Measurements from ENCODE around the gene HTR2C.

Gene HTR2C

DNA sequence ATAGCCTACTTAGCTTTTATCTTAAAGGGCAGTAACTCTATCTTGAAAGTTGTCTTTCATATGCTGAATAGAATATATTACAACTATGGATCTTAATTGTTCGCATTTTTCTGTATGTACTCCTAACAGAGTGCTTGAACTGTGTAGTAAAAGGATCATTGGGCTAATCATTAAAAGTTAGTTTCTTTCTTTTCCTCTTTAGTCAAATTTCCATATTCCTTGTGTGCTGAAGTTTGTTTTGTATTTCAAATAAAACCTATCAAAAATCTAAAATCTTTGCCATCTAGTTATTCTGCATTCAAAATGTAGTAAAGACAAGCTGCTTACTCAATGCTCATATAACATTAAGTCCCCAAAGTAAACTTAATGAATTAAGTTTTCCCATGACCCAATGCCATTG is 182.7 kb downstream of the HTR2C start:
- Histone ChIP-seq H3K36me3 (ENCODE audit: control insufficient read depth, insufficient read depth, low read length) (no peaks in the 10 kb centered on the region), H3K27me3 (ENCODE audit: control insufficient read depth, insufficient read depth, low read length) (no peaks in the 10 kb centered on the region), H3K27ac (ENCODE audit: low read depth, low read length) (no peak overlapping the region), H3K4me1 (ENCODE audit: control insufficient read depth, insufficient read depth, low read length) (no peaks in the 10 kb centered on the region), H3K9ac (ENCODE audit: low read length) (no peak overlapping the region), H3K4me3 (ENCODE audit: low read length) (no peak overlapping the region)

DNA sequence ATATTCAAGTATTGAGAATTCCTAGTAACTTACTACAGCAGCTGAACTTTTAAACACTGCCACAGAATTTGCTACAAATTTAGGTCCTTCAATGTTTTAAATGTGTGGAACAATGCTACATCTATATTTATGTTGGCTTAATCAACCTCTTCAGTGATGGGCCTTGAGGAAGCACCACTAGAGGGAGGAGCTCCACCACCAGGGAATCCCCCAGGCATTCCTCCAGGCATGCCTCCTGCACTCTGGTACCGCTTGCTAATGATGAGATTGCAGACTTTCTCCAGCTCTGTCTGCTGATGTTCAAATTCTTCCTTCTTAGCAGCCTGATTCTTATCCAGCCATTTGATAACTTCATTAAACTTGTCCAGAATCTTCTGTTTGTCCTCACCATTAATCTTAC is 190.8 kb downstream of the HTR2C start:
- no peak overlapping the region for H3K4me3 ChIP-seq (ENCODE audit: low read length)
- H3K9ac ChIP-seq (ENCODE audit: low read length) = no peak overlapping the region
- H3K36me3 ChIP-seq (ENCODE audit: control insufficient read depth, insufficient read depth, low read length) = no peaks in the 10 kb centered on the region
- no peak overlapping the region for H3K27ac ChIP-seq (ENCODE audit: low read depth, low read length)
- H3K27me3 ChIP-seq (ENCODE audit: control insufficient read depth, insufficient read depth, low read length) = no peaks in the 10 kb centered on the region
- H3K4me1 ChIP-seq (ENCODE audit: control insufficient read depth, insufficient read depth, low read length) = no peaks in the 10 kb centered on the region

DNA sequence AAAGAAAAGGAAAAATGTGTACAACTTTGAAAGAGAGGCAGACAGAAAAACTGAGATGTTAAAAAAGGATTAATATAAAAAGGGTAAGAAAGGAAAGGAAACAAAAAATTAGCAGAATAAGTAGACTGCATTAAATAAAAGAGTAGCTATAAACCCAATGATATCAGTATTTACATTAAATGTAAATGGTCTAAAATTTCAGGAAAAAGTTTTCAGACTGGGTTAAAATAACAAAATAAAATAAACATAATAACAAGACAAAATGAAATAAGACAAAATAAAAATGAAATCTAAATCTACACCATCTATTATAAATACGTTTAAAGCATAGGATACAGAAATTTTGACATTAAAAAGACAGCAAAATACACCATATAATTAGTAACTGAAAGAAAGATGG is 199.0 kb downstream of the HTR2C start:
- Histone ChIP-seq H3K9ac (ENCODE audit: low read length) (no peak overlapping the region), H3K27me3 (ENCODE audit: control insufficient read depth, insufficient read depth, low read length) (no peaks in the 10 kb centered on the region), H3K4me1 (ENCODE audit: control insufficient read depth, insufficient read depth, low read length) (no peaks in the 10 kb centered on the region), H3K27ac (ENCODE audit: low read depth, low read length) (no peak overlapping the region), H3K36me3 (ENCODE audit: control insufficient read depth, insufficient read depth, low read length) (no peaks in the 10 kb centered on the region), H3K4me3 (ENCODE audit: low read length) (no peak overlapping the region)

GRCh38 chrX:114787061-114787460 is 203.2 kb downstream of the HTR2C start:
- Histone ChIP-seq H3K27ac (ENCODE audit: low read depth, low read length) (no peak overlapping the region), H3K4me1 (ENCODE audit: control insufficient read depth, insufficient read depth, low read length) (no peaks in the 10 kb centered on the region)

DNA sequence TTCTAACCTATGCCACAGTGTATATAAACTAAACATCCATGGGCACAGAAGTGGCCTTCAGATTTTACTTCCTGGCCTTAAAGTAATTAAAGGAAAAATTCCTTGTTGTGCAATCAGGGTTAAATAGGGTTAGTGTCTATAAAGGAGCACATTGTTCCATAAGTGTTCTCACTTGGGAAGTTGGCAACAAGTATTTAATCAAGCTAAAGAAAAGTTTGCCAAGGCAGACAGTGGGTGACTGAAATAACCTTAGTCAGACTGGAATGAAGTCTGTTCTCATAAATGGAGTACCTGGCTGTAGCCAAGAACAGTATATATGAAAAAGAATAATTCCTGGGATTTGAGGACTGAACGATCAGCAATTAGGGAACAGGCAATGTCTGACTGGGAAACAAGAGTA is 213.6 kb downstream of the HTR2C start:
- no peak overlapping the region for H3K9ac ChIP-seq (ENCODE audit: low read length)
- no peaks in the 10 kb centered on the region for H3K27me3 ChIP-seq (ENCODE audit: control insufficient read depth, insufficient read depth, low read length)
- no peak overlapping the region for H3K27ac ChIP-seq (ENCODE audit: low read depth, low read length)
- no peak overlapping the region for H3K4me3 ChIP-seq (ENCODE audit: low read length)
- H3K4me1 ChIP-seq (ENCODE audit: control insufficient read depth, insufficient read depth, low read length) = no peaks in the 10 kb centered on the region
- H3K36me3 ChIP-seq (ENCODE audit: control insufficient read depth, insufficient read depth, low read length) = no peaks in the 10 kb centered on the region

More at GRCh38 chrX:114787061-114787460, 203.2 kb downstream of the HTR2C start:
- Histone ChIP-seq H3K9ac (ENCODE audit: low read length) (no peak overlapping the region), H3K4me3 (ENCODE audit: low read length) (no peak overlapping the region), H3K27me3 (ENCODE audit: control insufficient read depth, insufficient read depth, low read length) (no peaks in the 10 kb centered on the region), H3K36me3 (ENCODE audit: control insufficient read depth, insufficient read depth, low read length) (no peaks in the 10 kb centered on the region)

- no peaks in the 10 kb centered on the region for H3K27me3 ChIP-seq (ENCODE audit: control insufficient read depth, insufficient read depth, low read length)
- no peak overlapping the region for H3K4me3 ChIP-seq (ENCODE audit: low read length)
- H3K4me1 ChIP-seq (ENCODE audit: control insufficient read depth, insufficient read depth, low read length) = no peaks in the 10 kb centered on the region
These were observed 215.0 kb downstream of the HTR2C start for GRCh38 chrX:114798907-114799306.

GRCh38 chrX:114800719-114801118 is 216.8 kb downstream of the HTR2C start:
- Histone ChIP-seq H3K9ac (ENCODE audit: low read length) (no peak overlapping the region), H3K27me3 (ENCODE audit: control insufficient read depth, insufficient read depth, low read length) (no peaks in the 10 kb centered on the region), H3K4me3 (ENCODE audit: low read length) (no peak overlapping the region), H3K27ac (ENCODE audit: low read depth, low read length) (no peak overlapping the region), H3K36me3 (ENCODE audit: control insufficient read depth, insufficient read depth, low read length) (no peaks in the 10 kb centered on the region), H3K4me1 (ENCODE audit: control insufficient read depth, insufficient read depth, low read length) (no peaks in the 10 kb centered on the region)

More at GRCh38 chrX:114798907-114799306, 215.0 kb downstream of the HTR2C start:
- Histone ChIP-seq H3K27ac (ENCODE audit: low read depth, low read length) (no peak overlapping the region), H3K9ac (ENCODE audit: low read length) (no peak overlapping the region), H3K36me3 (ENCODE audit: control insufficient read depth, insufficient read depth, low read length) (no peaks in the 10 kb centered on the region)

- no peaks in the 10 kb centered on the region for H3K36me3 ChIP-seq (ENCODE audit: control insufficient read depth, insufficient read depth, low read length)
- no peak overlapping the region for H3K4me3 ChIP-seq (ENCODE audit: low read length)
- H3K27me3 ChIP-seq (ENCODE audit: control insufficient read depth, insufficient read depth, low read length) = no peaks in the 10 kb centered on the region
- no peak overlapping the region for H3K9ac ChIP-seq (ENCODE audit: low read length)
- no peak overlapping the region for H3K27ac ChIP-seq (ENCODE audit: low read depth, low read length)
- H3K4me1 ChIP-seq (ENCODE audit: control insufficient read depth, insufficient read depth, low read length) = no peaks in the 10 kb centered on the region
These were observed 235.6 kb downstream of the HTR2C start for GRCh38 chrX:114819509-114819908.

DNA sequence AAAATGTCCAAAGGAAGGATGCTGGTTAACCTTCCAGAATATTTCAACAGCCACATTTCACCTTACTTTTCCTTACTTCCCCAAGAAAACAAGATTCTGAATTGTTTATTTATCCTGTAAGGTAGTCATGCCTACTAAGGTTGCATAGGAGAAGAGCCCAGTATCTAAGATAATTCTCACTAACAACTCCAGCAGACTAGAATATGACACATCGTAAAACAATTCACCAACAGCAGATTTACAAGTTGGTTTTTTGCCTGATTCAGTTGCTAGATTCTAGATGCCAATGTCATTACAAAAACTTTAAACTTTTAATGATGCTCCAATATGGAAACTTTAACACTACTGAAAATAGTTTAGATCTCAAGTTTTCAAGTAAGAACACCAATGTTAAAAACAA is 257.2 kb downstream of the HTR2C start:
- Histone ChIP-seq H3K4me1 (ENCODE audit: control insufficient read depth, insufficient read depth, low read length) (no peaks in the 10 kb centered on the region), H3K9ac (ENCODE audit: low read length) (no peak overlapping the region), H3K27ac (ENCODE audit: low read depth, low read length) (no peak overlapping the region), H3K27me3 (ENCODE audit: control insufficient read depth, insufficient read depth, low read length) (no peaks in the 10 kb centered on the region), H3K4me3 (ENCODE audit: low read length) (no peak overlapping the region), H3K36me3 (ENCODE audit: control insufficient read depth, insufficient read depth, low read length) (no peaks in the 10 kb centered on the region)

GRCh38 chrX:114842181-114842580 is 258.3 kb downstream of the HTR2C start:
- Histone ChIP-seq H3K4me1 (ENCODE audit: control insufficient read depth, insufficient read depth, low read length) (no peaks in the 10 kb centered on the region), H3K4me3 (ENCODE audit: low read length) (no peak overlapping the region), H3K9ac (ENCODE audit: low read length) (no peak overlapping the region), H3K27me3 (ENCODE audit: control insufficient read depth, insufficient read depth, low read length) (no peaks in the 10 kb centered on the region), H3K27ac (ENCODE audit: low read depth, low read length) (no peak overlapping the region), H3K36me3 (ENCODE audit: control insufficient read depth, insufficient read depth, low read length) (no peaks in the 10 kb centered on the region)

DNA sequence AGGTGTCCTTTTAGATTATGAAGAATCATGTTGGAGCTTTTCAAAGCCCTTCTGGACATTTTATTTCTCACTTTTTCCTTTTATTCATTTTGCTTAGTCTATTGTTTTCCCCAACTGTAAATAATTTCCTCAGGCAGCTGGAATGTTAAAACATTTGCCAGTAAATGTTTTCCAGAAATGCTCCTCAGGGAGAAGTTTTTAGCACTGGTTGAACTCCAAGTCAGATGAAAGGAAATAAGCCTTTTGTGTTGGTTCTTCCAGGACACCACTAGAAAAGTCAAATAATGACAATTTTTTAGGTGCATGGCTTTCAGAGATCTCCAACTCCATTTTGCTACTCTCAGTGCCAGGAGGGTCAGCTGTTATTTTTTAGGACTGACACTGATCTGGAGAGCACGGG is 305.6 kb downstream of the HTR2C start:
- H3K9ac ChIP-seq (ENCODE audit: low read length) = no peak overlapping the region
- H3K4me1 ChIP-seq (ENCODE audit: control insufficient read depth, insufficient read depth, low read length) = no peaks in the 10 kb centered on the region
- H3K27me3 ChIP-seq (ENCODE audit: control insufficient read depth, insufficient read depth, low read length) = no peaks in the 10 kb centered on the region
- H3K27ac ChIP-seq (ENCODE audit: low read depth, low read length) = no peak overlapping the region
- H3K4me3 ChIP-seq (ENCODE audit: low read length) = no peak overlapping the region
- H3K36me3 ChIP-seq (ENCODE audit: control insufficient read depth, insufficient read depth, low read length) = no peaks in the 10 kb centered on the region

GRCh38 chrX:114903618-114904017 is 319.7 kb downstream of the HTR2C start:
- Histone ChIP-seq H3K36me3 (ENCODE audit: control insufficient read depth, insufficient read depth, low read length) (no peaks in the 10 kb centered on the region), H3K27ac (ENCODE audit: low read depth, low read length) (no peak overlapping the region), H3K4me3 (ENCODE audit: low read length) (no peak overlapping the region), H3K4me1 (ENCODE audit: control insufficient read depth, insufficient read depth, low read length) (no peaks in the 10 kb centered on the region), H3K9ac (ENCODE audit: low read length) (no peak overlapping the region), H3K27me3 (ENCODE audit: control insufficient read depth, insufficient read depth, low read length) (no peaks in the 10 kb centered on the region)

DNA sequence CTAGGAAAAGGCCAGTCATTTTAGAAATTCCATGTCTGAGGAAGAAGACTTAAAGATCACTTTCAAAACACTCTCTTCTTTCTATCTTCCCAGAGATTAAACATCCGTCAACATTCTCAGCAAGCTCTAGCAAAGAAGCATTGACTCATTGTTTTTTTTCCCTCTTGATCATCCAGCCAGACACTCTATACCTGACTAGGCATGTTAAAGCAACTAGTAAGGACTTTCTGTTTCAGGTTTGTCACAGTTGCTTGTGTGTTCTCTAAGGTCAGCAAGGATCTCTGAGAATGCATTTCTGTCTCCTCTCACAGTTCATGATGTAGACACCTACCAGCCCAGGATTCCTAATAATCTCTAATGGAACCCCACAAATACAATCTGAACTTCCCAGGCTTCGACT is 321.4 kb downstream of the HTR2C start:
- no peak overlapping the region for H3K4me3 ChIP-seq (ENCODE audit: low read length)
- no peaks in the 10 kb centered on the region for H3K36me3 ChIP-seq (ENCODE audit: control insufficient read depth, insufficient read depth, low read length)
- H3K4me1 ChIP-seq (ENCODE audit: control insufficient read depth, insufficient read depth, low read length) = no peaks in the 10 kb centered on the region
- no peak overlapping the region for H3K9ac ChIP-seq (ENCODE audit: low read length)
- H3K27ac ChIP-seq (ENCODE audit: low read depth, low read length) = no peak overlapping the region
- H3K27me3 ChIP-seq (ENCODE audit: control insufficient read depth, insufficient read depth, low read length) = no peaks in the 10 kb centered on the region
